CD1c-positive myeloid dendritic cell (primary cell): ENCODE results near the gene GPX2.
"Not testable (repeated sequence)": the region's sequence is repeated elsewhere in the genome, so short reads cannot be mapped to it uniquely, and the experiment has no call there.

ENCODE experiments used
- DNase-seq: peaks from one replicate; pipeline ENCODE4 v3.0.0-alpha.2; 2016; ENCODE audit errors: extremely low spot score

The GPX2 gene

GRCh38 chr14:64914237-64915028, 28.1 kb downstream of the GPX2 start, which contains the start of gene CHURC1:
CHURC1 (plus strand) TSS chr14:64914455; CDS start chr14:64914496, 41 bp downstream.
- DNase-seq, result peak; percentile 100

- DNase-seq, result not testable (repeated sequence)
Measured at GRCh38 chr14:64913477-64913876, 29.1 kb downstream of the GPX2 start.

GRCh38 chr14:64912261-64912660, 30.3 kb downstream of the GPX2 start:
- DNase-seq, result no peak

- DNase-seq, result no peak
Measured at GRCh38 chr14:64910847-64911495, 31.6 kb downstream of the GPX2 start.

- no peak for DNase-seq
Measured at GRCh38 chr14:64906022-64906421, 36.5 kb downstream of the GPX2 start.

GRCh38 chr14:64899958-64900357, 42.6 kb downstream of the GPX2 start:
- DNase-seq, result no peak

GRCh38 chr14:64891839-64892375, 50.6 kb downstream of the GPX2 start:
- peak; percentile 69 for DNase-seq

- no peak for DNase-seq
Measured at GRCh38 chr14:64891173-64891838, 51.2 kb downstream of the GPX2 start.

- DNase-seq, result no peak
Measured at GRCh38 chr14:64889352-64889751, 53.2 kb downstream of the GPX2 start.
